Parathyroid adenoma (tissue), 2 donors: ENCODE measurements around the gene EIF2AK2.
"Not testable (repeated sequence)": the region's sequence is repeated elsewhere in the genome, so short reads cannot be mapped to it uniquely, and the experiment has no call there.

ENCODE experiments used
- H2AFZ ChIP-seq: fragments of 300-600 bp; sonication (generic); one replicate; pipeline ENCODE4 v1.7.0; 2017; ENCODE audit warnings: antibody characterized with exemption, mild to moderate bottlenecking
- H3K27ac ChIP-seq: fragments of 300-600 bp; sonication (generic); one replicate; pipeline ENCODE4 v1.7.0; 2017
- H3K27me3 ChIP-seq: fragments of 300-600 bp; sonication (generic); one replicate; pipeline ENCODE4 v1.7.0; 2017; ENCODE audit warnings: low read length; ENCODE audit not compliant: control insufficient read depth, insufficient read depth
- H3K36me3 ChIP-seq: fragments of 300-600 bp; sonication (generic); one replicate; pipeline ENCODE4 v1.7.0; 2017; ENCODE audit warnings: low read length; ENCODE audit not compliant: control insufficient read depth, insufficient read depth
- H3K4me1 ChIP-seq: fragments of 300-600 bp; sonication (generic); one replicate; pipeline ENCODE4 v1.7.0; 2017; ENCODE audit warnings: control low read depth
- H3K4me2 ChIP-seq: fragments of 300-600 bp; sonication (generic); one replicate; pipeline ENCODE4 v1.7.0; 2017; ENCODE audit warnings: low read length
- H3K4me3 ChIP-seq: fragments of 300-600 bp; sonication (generic); one replicate; pipeline ENCODE4 v1.7.0; 2017; ENCODE audit warnings: low read depth, low read length
- H3K79me2 ChIP-seq: fragments of 300-600 bp; sonication (generic); one replicate; pipeline ENCODE4 v1.7.0; 2017; ENCODE audit warnings: control low read depth
- H3K9ac ChIP-seq: fragments of 300-600 bp; sonication (generic); one replicate; pipeline ENCODE4 v1.7.0; 2017; ENCODE audit warnings: mild to moderate bottlenecking
- H3K9me3 ChIP-seq: fragments of 300-600 bp; sonication (generic); one replicate; pipeline ENCODE4 v1.7.0; 2017; ENCODE audit warnings: low read length; ENCODE audit not compliant: control insufficient read depth
- CTCF ChIP-seq: fragments of 300-600 bp; sonication (generic); IDR thresholded peaks from one replicate; pipeline ENCODE4 v1.7.0; 2017; ENCODE audit warnings: antibody characterized with exemption, mild to moderate bottlenecking
- donor health status: primary hyperparathyroidism.

Gene EIF2AK2

DNA sequence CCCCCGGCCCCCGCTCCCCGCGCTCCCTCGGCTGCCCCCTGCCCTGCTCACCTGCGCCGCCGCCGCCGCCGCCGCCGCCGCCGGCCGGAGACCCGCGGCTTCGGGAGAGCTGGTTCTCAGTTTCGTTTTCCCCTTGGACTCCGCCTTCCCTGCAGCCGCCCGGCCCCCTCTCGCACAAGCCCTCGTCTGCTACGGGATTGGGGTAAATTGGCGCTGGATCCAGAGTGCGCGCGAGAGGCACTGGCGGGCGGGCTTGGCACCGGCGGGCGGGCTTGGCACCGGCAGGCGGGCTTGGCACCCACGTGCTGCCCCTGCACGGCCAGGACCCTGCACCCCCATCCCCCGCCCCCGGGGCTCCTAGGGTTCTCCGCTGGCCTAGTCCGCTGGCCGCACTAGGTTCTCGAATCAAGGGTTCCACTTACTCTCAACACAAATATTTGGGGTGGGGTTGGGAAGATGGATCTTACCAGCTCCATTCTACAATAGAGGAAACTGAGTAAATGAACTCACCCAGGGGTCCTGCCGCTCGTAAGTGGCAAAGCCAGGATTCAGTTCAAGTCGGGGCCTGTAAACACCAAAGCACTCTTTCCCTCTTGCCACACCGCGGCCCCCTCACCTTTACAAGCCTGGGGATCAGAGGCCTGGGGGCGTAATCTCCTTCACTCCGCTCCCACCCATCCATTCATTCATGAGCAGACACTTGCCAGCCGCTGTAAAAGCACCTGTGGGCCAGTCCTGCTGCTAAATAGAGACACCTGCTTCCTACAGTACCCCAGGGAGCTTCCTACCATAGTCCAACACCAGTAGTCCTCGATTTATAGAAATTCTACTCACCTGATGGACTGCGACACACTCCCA lies at the start of gene EIF2AK2:
EIF2AK2 (minus strand) TSS at position 124 of the 858 bp plus-strand sequence. CDS start 9,174 bp downstream, outside the sequence.
- no peaks in the 10 kb centered on the region for H3K27me3 ChIP-seq
- peaks cover 9% of the 10 kb centered on the region for H3K4me1 ChIP-seq
- H3K79me2 ChIP-seq, result peaks cover 28% of the 10 kb centered on the region
- no peaks in the 10 kb centered on the region for H3K9me3 ChIP-seq
- H3K9ac ChIP-seq, result peak within 1 kb of the TSS; percentile 83
- H2AFZ ChIP-seq, result peak within 1 kb of the TSS; percentile 90
- peak within 1 kb of the TSS; percentile 72 for H3K27ac ChIP-seq
- no peaks in the 10 kb centered on the region for H3K36me3 ChIP-seq
- TF ChIP-seq CTCF, result no peak
- peak within 1 kb of the TSS; percentile 62 for H3K4me3 ChIP-seq
- H3K4me2 ChIP-seq, result peak within 1 kb of the TSS; percentile 71

- TF ChIP-seq CTCF, result no peak
- Histone ChIP-seq H3K36me3 (no peaks in the 10 kb centered on the region), H3K4me2 (no peak overlapping the region), H3K4me3 (no peak overlapping the region), H3K9ac (no peak overlapping the region), H3K9me3 (peaks cover 3% of the 10 kb centered on the region), H3K27ac (no peak overlapping the region), H3K27me3 (no peaks in the 10 kb centered on the region), H3K79me2 (peaks cover 21% of the 10 kb centered on the region), H3K4me1 (no peaks in the 10 kb centered on the region), H2AFZ (no peak overlapping the region)
Measured at GRCh38 chr2:37205689-37206341, 49.0 kb upstream of the EIF2AK2 start.

GRCh38 chr2:37205071-37205661 lies 48.4 kb upstream of the EIF2AK2 start:
- peaks cover 21% of the 10 kb centered on the region for H3K79me2 ChIP-seq
- not testable (repeated sequence) for H3K27me3 ChIP-seq, H3K27ac ChIP-seq, H2AFZ ChIP-seq, H3K4me1 ChIP-seq, H3K9me3 ChIP-seq, H3K36me3 ChIP-seq, H3K4me3 ChIP-seq, H3K9ac ChIP-seq, H3K4me2 ChIP-seq

GRCh38 chr2:37203708-37204107 lies 46.9 kb upstream of the EIF2AK2 start:
- Histone ChIP-seq H3K4me2 (no peak overlapping the region), H2AFZ (no peak overlapping the region), H3K36me3 (no peaks in the 10 kb centered on the region), H3K4me3 (no peak overlapping the region), H3K9ac (no peak overlapping the region), H3K27me3 (no peaks in the 10 kb centered on the region), H3K27ac (no peak overlapping the region), H3K4me1 (no peaks in the 10 kb centered on the region), H3K9me3 (no peaks in the 10 kb centered on the region), H3K79me2 (peaks cover 21% of the 10 kb centered on the region)
- TF ChIP-seq CTCF, result no peak

- H3K4me2 ChIP-seq, result no peak overlapping the region
- no peak for TF ChIP-seq CTCF
- H3K27me3 ChIP-seq, result no peaks in the 10 kb centered on the region
- H3K79me2 ChIP-seq, result peaks cover 19% of the 10 kb centered on the region
- H3K4me1 ChIP-seq, result no peaks in the 10 kb centered on the region
- H3K36me3 ChIP-seq, result no peaks in the 10 kb centered on the region
- H3K9me3 ChIP-seq, result no peaks in the 10 kb centered on the region
- H3K27ac ChIP-seq, result no peak overlapping the region
- no peak overlapping the region for H3K9ac ChIP-seq
- no peak overlapping the region for H3K4me3 ChIP-seq
- H2AFZ ChIP-seq, result no peak overlapping the region
Measured at GRCh38 chr2:37201766-37202165, 45.0 kb upstream of the EIF2AK2 start.
